Smooth muscle cell (in vitro differentiated cells): ENCODE data around the gene STARD13. TPM values are rescaled to one million over a fixed set of nuclear protein-coding genes. Genes with fewer than 3 reads are reported as not detected.

Experiments used
- DNase-seq: peaks from one replicate; lab custom pipeline; 2025; ENCODE audit not compliant: unreplicated experiment; lab: John Stamatoyannopoulos, UW
- H2AFZ ChIP-seq: fragments of 200-600 bp; sonication (generic); 2 replicates; pipeline ENCODE4 v1.6.0; 2016; ENCODE audit warnings: antibody characterized with exemption, low read depth, mild to moderate bottlenecking
- H3F3A ChIP-seq: fragments of 200-600 bp; sonication (generic); 2 replicates; pipeline ENCODE4 v1.6.0; 2017; ENCODE audit warnings: antibody characterized with exemption, low read depth
- H3K27ac ChIP-seq: fragments of 200-600 bp; sonication (generic); 2 replicates; pipeline ENCODE4 v1.5.1; 2016; ENCODE audit warnings: low read depth, mild to moderate bottlenecking
- H3K27me3 ChIP-seq: fragments of 200-600 bp; sonication (generic); 2 replicates; pipeline ENCODE4 v1.6.1; 2016; ENCODE audit warnings: low read depth, mild to moderate bottlenecking
- H3K36me3 ChIP-seq: fragments of 200-600 bp; sonication (generic); 2 replicates; pipeline ENCODE4 v1.5.1; 2016; ENCODE audit warnings: low read depth
- H3K4me1 ChIP-seq: fragments of 200-600 bp; sonication (generic); 2 replicates; pipeline ENCODE4 v1.5.1; 2016; ENCODE audit warnings: low read depth
- H3K4me2 ChIP-seq: fragments of 200-600 bp; sonication (generic); 2 replicates; pipeline ENCODE4 v1.6.0; 2016; ENCODE audit warnings: mild to moderate bottlenecking
- H3K4me3 ChIP-seq: fragments of 200-600 bp; sonication (generic); 2 replicates; pipeline ENCODE4 v1.5.1; 2016; ENCODE audit warnings: mild to moderate bottlenecking
- H3K79me2 ChIP-seq: fragments of 200-600 bp; sonication (generic); 2 replicates; pipeline ENCODE4 v1.6.0; 2016; ENCODE audit warnings: low read depth, mild to moderate bottlenecking
- H3K9ac ChIP-seq: fragments of 200-600 bp; sonication (generic); 2 replicates; pipeline ENCODE4 v1.6.0; 2016; ENCODE audit warnings: low read depth
- H3K9me3 ChIP-seq: fragments of 200-600 bp; sonication (generic); replicated peaks from 2 replicates; pipeline ENCODE4 v1.5.1; 2016; ENCODE audit warnings: low read depth
- H4K20me1 ChIP-seq: fragments of 200-600 bp; sonication (generic); 2 replicates; pipeline ENCODE4 v1.6.0; 2016; ENCODE audit warnings: low read depth
- WGBS: methylation state at CpG from one replicate; pipeline ENCODE4 v1.1.7; 2016; ENCODE audit warnings: low lambda C conversion rate; 5-methylcytosine and 5-hydroxymethylcytosine counted together
- polyA plus RNA-seq: library from polyadenylated mRNA; unstranded; fragments of >200 nt; fragmentation: Nextera tagmentation; extraction: Ambion mirVana; gene quantifications from 2 replicates; pipeline ENCODE4 v1.2.1, GENCODE V29; 2016
- total RNA-seq: library from RNA; depleted of rRNA; stranded (reverse); fragments of >200 nt; gene quantifications from 2 replicates; pipeline ENCODE4 v1.2.3, GENCODE V29; 2014
- TF ChIP-seq, protein P1 (sequence below): fragments of 200-600 bp; sonication (generic); IDR thresholded peaks from 2 replicates; pipeline ENCODE4 v1.5.1; 2017; ENCODE audit warnings: borderline replicate concordance, mild to moderate bottlenecking, antibody characterized with exemption; ENCODE audit not compliant: insufficient read depth, poor library complexity, severe bottlenecking

The STARD13 gene
- total and polyA plus RNA-seq, 2 experiments from 2014 or later = 12.4 to 18.8 TPM

DNA sequence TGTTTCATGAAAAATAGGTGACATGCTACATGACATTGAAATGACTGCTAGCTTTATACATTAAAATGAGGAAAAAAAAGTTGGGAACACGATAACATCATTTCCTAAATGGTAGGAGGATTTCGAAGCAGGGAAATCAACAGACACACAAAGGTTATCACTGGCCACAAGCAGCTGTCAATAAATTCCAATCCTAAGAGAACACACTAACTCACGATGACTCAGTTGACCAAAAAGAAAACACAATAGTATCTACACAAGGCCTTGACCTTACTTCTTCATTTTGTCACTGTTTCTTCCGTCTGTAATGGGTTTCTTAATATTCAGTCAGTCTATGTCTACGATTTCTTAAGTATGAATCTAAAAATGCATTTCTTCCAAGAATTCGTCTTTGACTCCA is 36.5 kb downstream of the STARD13 start:
- H3K9ac ChIP-seq = no peak overlapping the region
- H2AFZ ChIP-seq = no peak overlapping the region
- peaks cover 64% of the 10 kb centered on the region for H3K79me2 ChIP-seq
- WGBS = 63% methylated on average over 6 of the region's 6 CpGs
- no peak for DNase-seq
- TF ChIP-seq, protein P1, sequence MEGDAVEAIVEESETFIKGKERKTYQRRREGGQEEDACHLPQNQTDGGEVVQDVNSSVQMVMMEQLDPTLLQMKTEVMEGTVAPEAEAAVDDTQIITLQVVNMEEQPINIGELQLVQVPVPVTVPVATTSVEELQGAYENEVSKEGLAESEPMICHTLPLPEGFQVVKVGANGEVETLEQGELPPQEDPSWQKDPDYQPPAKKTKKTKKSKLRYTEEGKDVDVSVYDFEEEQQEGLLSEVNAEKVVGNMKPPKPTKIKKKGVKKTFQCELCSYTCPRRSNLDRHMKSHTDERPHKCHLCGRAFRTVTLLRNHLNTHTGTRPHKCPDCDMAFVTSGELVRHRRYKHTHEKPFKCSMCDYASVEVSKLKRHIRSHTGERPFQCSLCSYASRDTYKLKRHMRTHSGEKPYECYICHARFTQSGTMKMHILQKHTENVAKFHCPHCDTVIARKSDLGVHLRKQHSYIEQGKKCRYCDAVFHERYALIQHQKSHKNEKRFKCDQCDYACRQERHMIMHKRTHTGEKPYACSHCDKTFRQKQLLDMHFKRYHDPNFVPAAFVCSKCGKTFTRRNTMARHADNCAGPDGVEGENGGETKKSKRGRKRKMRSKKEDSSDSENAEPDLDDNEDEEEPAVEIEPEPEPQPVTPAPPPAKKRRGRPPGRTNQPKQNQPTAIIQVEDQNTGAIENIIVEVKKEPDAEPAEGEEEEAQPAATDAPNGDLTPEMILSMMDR = no peak
- H3K27ac ChIP-seq = peak overlapping the region; percentile 87
- H3K36me3 ChIP-seq = no peaks in the 10 kb centered on the region
- no peaks in the 10 kb centered on the region for H3K27me3 ChIP-seq
- H3K9me3 ChIP-seq = no peaks in the 10 kb centered on the region
- peaks cover 17% of the 10 kb centered on the region for H3F3A ChIP-seq
- H3K4me3 ChIP-seq = no peak overlapping the region
- H3K4me2 ChIP-seq = no peak overlapping the region
- H3K4me1 ChIP-seq = peaks cover 10% of the 10 kb centered on the region
- peaks cover 4% of the 10 kb centered on the region for H4K20me1 ChIP-seq

DNA sequence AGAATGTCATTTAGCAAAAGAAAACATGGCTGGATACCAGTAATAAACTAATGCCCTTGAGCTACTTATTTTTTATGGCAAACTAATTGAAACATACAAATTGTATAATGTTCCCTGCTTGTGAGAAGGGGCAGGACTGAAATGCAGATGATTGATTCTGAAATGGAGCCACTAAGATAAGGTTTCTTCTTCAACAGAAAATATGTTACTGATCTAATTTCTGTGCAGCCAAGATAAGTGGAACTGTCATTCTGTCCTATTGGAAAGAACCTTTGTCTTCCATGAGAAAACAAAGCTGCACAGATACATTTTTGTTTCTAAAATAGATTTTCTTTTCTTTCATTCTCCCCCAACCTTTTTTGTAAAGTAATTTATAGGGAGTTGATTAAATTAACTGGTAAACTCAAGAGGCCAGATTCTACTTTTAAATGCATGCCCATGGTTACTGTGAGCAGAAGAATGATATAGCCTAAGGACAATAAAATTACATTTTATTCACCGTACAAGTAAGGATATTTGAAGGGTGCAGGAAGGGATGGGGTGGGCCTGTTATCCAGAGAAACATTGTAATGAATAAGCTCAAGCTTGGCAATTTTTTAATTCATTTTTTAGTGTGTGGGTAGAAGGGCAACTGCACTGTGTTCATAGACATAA is 39.9 kb downstream of the STARD13 start:
- H3K27me3 ChIP-seq = no peaks in the 10 kb centered on the region
- H3K36me3 ChIP-seq = no peaks in the 10 kb centered on the region
- no peaks in the 10 kb centered on the region for H3K9me3 ChIP-seq
- peaks cover 61% of the 10 kb centered on the region for H3K79me2 ChIP-seq
- H3K4me3 ChIP-seq = no peak overlapping the region
- H3K9ac ChIP-seq = no peak overlapping the region
- peaks cover 4% of the 10 kb centered on the region for H4K20me1 ChIP-seq
- H3K4me1 ChIP-seq = no peaks in the 10 kb centered on the region
- TF ChIP-seq, protein P1 = no peak
- H3K27ac ChIP-seq = no peak overlapping the region
- peaks cover 8% of the 10 kb centered on the region for H3F3A ChIP-seq
- no peak overlapping the region for H3K4me2 ChIP-seq
- WGBS = 100% methylated on average over 1 of the region's 1 CpG
- no peak for DNase-seq
- H2AFZ ChIP-seq = no peak overlapping the region

DNA sequence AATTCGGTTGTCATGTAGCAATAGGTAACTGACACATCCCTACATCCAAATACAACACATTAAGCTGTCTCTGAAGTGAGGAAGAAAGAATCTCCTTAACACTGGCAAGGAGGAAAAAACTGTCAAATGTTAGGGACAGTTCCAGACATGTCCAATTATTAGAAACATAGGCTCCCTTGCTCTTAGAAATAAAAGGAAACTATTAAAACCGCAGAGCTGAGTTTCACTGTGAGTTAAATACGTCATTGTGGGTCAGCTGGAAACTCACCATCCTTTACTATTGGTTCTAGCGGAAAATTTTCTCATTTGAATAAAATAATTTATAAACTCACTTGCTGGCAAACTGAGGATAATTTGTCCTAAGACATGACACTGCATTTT is 40.7 kb downstream of the STARD13 start:
- Histone ChIP-seq H3K9ac (no peak overlapping the region), H2AFZ (no peak overlapping the region), H3K79me2 (peaks cover 56% of the 10 kb centered on the region), H4K20me1 (peaks cover 4% of the 10 kb centered on the region), H3K4me2 (no peak overlapping the region), H3K4me1 (no peaks in the 10 kb centered on the region), H3K27me3 (no peaks in the 10 kb centered on the region), H3K36me3 (no peaks in the 10 kb centered on the region), H3K9me3 (peaks cover 3% of the 10 kb centered on the region), H3F3A (peaks cover 3% of the 10 kb centered on the region), H3K4me3 (no peak overlapping the region), H3K27ac (no peak overlapping the region)
- no peak for DNase-seq
- WGBS = 89% methylated on average over 4 of the region's 4 CpGs
- TF ChIP-seq, protein P1 = no peak

DNA sequence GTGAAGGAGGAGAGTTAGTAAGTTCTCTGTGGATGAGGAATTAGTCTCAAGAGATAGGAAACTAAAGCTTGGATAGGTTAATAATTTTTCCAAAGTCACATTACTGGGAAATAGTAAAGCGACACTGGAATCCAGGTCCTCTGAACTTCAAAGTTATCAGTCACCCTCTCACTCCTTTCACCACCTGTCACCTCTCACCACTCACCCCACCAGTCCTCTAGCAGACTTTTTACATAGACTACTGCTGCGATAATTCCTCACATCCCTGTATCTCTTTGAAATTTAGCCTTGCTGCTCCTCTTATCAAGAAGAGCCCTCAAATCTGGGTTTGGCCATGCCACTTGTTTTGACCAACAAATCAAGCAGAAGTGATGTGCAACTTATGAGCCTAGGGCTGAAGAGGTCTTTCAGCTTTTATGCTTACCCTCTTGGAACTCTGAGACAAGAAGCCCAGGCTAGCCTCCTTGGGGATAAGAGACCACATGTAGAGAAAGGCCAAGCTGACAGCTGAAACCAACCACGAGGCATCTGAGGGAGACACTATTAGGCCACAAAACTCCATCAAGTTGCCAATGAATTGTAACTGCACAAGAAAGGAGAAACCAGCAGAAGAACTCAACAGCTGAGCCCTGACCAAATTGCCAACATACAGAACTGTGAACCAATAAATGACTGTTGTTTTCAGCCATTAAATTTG is 41.2 kb downstream of the STARD13 start:
- 92% methylated on average over 3 of the region's 3 CpGs for WGBS

More for the DNA sequence above, 41.2 kb downstream of the STARD13 start:
- H3K4me1 ChIP-seq = no peaks in the 10 kb centered on the region
- no peak overlapping the region for H2AFZ ChIP-seq
- H3K36me3 ChIP-seq = no peaks in the 10 kb centered on the region
- peaks cover 50% of the 10 kb centered on the region for H3K79me2 ChIP-seq
- H4K20me1 ChIP-seq = peaks cover 4% of the 10 kb centered on the region
- no peak overlapping the region for H3K9ac ChIP-seq
- H3K9me3 ChIP-seq = peaks cover 5% of the 10 kb centered on the region
- H3K4me3 ChIP-seq = no peak overlapping the region
- no peak overlapping the region for H3K27ac ChIP-seq
- no peaks in the 10 kb centered on the region for H3F3A ChIP-seq
- no peak for DNase-seq
- no peak overlapping the region for H3K4me2 ChIP-seq
- H3K27me3 ChIP-seq = no peaks in the 10 kb centered on the region
- TF ChIP-seq, protein P1 = no peak
